OCI-LY7 (cell line): ENCODE data around the gene IQGAP1. TPM values are rescaled to one million over a fixed set of nuclear protein-coding genes. Genes with fewer than 3 reads are reported as not detected.
"Not testable (repeated sequence)": the region's sequence is repeated elsewhere in the genome, so short reads cannot be mapped to it uniquely, and the experiment has no call there.

Source experiments
- BruUV-seq: library from RNA; stranded (reverse); fragments of 400-500 nt; replicated peaks from 2 replicates; lab custom pipeline; 2021; lab: Mats Ljungman, UMichigan
- CTCF ChIA-PET: fragments of 300-600 bp; sonication (Branson Sonifier 250); formaldehyde crosslinking; loops from one replicate; lab custom pipeline; 2022; ENCODE audit warnings: antibody characterized with exemption; ENCODE audit not compliant: unreplicated experiment; lab: Charles Lee
- POLR2A ChIA-PET: fragments of 300-600 bp; sonication (Branson Sonifier 250); formaldehyde crosslinking; loops from one replicate; lab custom pipeline; 2022; ENCODE audit warnings: antibody characterized with exemption; lab: Charles Lee
- DNase-seq: peaks from one replicate; pipeline ENCODE4 v3.0.0-alpha.2; 2015; ENCODE audit warnings: low spot score
- H2AFZ ChIP-seq: fragments of 200-600 bp; sonication (generic), shearing (Covaris generic); 2 replicates; pipeline ENCODE4 v1.6.1; 2014; ENCODE audit warnings: mild to moderate bottlenecking, antibody characterized with exemption, low read length, moderate library complexity
- H3K27ac ChIP-seq: fragments of 200-600 bp; sonication (generic); 2 replicates; pipeline ENCODE4 v1.5.1; 2014; ENCODE audit warnings: mixed run types, low read depth, mild to moderate bottlenecking, moderate library complexity, low read length, inconsistent platforms; ENCODE audit not compliant: poor library complexity, severe bottlenecking
- H3K36me3 ChIP-seq: fragments of 200-600 bp; sonication (generic); 2 replicates; pipeline ENCODE4 v1.6.1; 2014; ENCODE audit warnings: mild to moderate bottlenecking, antibody characterized with exemption, low read length, moderate library complexity, mixed read lengths; ENCODE audit not compliant: insufficient read depth
- H3K4me1 ChIP-seq: fragments of 200-600 bp; sonication (generic); 2 replicates; pipeline ENCODE4 v1.5.1; 2014; ENCODE audit warnings: mild to moderate bottlenecking, low read length; ENCODE audit not compliant: insufficient read depth, poor library complexity, severe bottlenecking
- H3K4me2 ChIP-seq: fragments of 200-600 bp; sonication (generic); 2 replicates; pipeline ENCODE4 v1.6.1; 2014; ENCODE audit warnings: mild to moderate bottlenecking, low read length
- H3K4me3 ChIP-seq: fragments of 200-600 bp; sonication (generic); 2 replicates; pipeline ENCODE4 v1.5.1; 2014; ENCODE audit warnings: mild to moderate bottlenecking, low read depth, low read length; ENCODE audit not compliant: poor library complexity, severe bottlenecking
- H3K79me2 ChIP-seq: fragments of 200-600 bp; sonication (generic); 2 replicates; pipeline ENCODE4 v1.6.1; 2016; ENCODE audit warnings: low read depth, mild to moderate bottlenecking, low read length, moderate library complexity, mixed read lengths; ENCODE audit not compliant: insufficient read depth
- H3K9me2 ChIP-seq: fragments of 200-600 bp; sonication (generic); 2 replicates; pipeline ENCODE4 v1.6.1; 2016; ENCODE audit warnings: mild to moderate bottlenecking, low read length, mixed read lengths; ENCODE audit not compliant: insufficient read depth
- H3K9me3 ChIP-seq: fragments of 200-600 bp; sonication (generic); 2 replicates; pipeline ENCODE4 v1.6.1; 2014; ENCODE audit warnings: mild to moderate bottlenecking, mixed run types, low read length, mixed read lengths
- H4K20me1 ChIP-seq: fragments of 200-600 bp; sonication (generic); 2 replicates; pipeline ENCODE4 v1.6.1; 2014; ENCODE audit warnings: mild to moderate bottlenecking, antibody characterized with exemption, low read length, moderate library complexity, mixed read lengths; ENCODE audit not compliant: insufficient read depth
- CTCF ChIP-seq: fragments of 200-600 bp; sonication (generic); conservative IDR thresholded peaks from 2 replicates; pipeline ENCODE4 v1.5.1; 2014; ENCODE audit warnings: mild to moderate bottlenecking, antibody characterized with exemption, low read length, moderate library complexity, mixed read lengths
- EZH2phosphoT487 ChIP-seq: fragments of 200-600 bp; sonication (generic); IDR thresholded peaks from 2 replicates; pipeline ENCODE4 v1.6.1; 2018; ENCODE audit warnings: low read depth, borderline replicate concordance, mild to moderate bottlenecking, mixed run types, antibody characterized with exemption, low read length, moderate library complexity, mixed read lengths
- intact Hi-C: fragments of 100-400 bp; cut with micrococcal nuclease; formaldehyde crosslinking; loops from one replicate; pipeline ENCODE4 v1.10.0; 2022; ENCODE audit not compliant: unreplicated experiment
- total RNA-seq, 2 experiments: library from RNA; depleted of rRNA in 1 of 2; stranded (reverse); fragments of >200 nt in 1 of 2; shearing (Covaris generic) in 1 of 2; gene quantifications; 2 replicates each; pipeline ENCODE4 v1.2.3, GENCODE V29; 2014 to 2022

The IQGAP1 gene
- total RNA-seq, 2 experiments from 2014 or later = 98.7 to 114 TPM

DNA sequence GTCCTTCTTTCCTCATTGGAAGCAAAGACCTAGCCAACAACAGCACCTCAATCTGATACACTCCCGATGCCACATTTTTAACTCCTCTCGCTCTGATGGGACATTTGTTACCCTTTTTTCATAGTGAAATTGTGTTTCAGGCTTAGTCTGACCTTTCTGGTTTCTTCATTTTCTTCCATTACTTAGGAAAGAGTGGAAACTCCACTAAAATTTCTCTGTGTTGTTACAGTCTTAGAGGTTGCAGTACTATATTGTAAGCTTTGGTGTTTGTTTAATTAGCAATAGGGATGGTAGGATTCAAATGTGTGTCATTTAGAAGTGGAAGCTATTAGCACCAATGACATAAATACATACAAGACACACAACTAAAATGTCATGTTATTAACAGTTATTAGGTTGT is 112.1 kb downstream of the IQGAP1 start:
- ChIA-PET POLR2A (interaction anchor here (0.6 kb wide), 1 partner anchor 103 kb away, joined by 3 read pairs; no protein-coding TSS in a partner anchor), CTCF (interaction anchor here (0.5 kb wide), 1 partner anchor 12 kb away, joined by 3 read pairs; no protein-coding TSS in a partner anchor)
- intact Hi-C loops = no loop called here
- Histone ChIP-seq H4K20me1 (no peaks in the 10 kb centered on the region), H3K4me3 (no peak overlapping the region), H2AFZ (no peak overlapping the region), H3K27ac (no peak overlapping the region), H3K79me2 (no peaks in the 10 kb centered on the region), H3K36me3 (peaks cover 42% of the 10 kb centered on the region), H3K9me2 (no peaks in the 10 kb centered on the region), H3K4me2 (no peak overlapping the region), H3K9me3 (no peaks in the 10 kb centered on the region), H3K4me1 (no peaks in the 10 kb centered on the region)
- TSS peak; percentile 72 for BruUV-seq
- TF ChIP-seq CTCF = no peak
- TF ChIP-seq EZH2phosphoT487 = no peak
- DNase-seq = no peak

DNA sequence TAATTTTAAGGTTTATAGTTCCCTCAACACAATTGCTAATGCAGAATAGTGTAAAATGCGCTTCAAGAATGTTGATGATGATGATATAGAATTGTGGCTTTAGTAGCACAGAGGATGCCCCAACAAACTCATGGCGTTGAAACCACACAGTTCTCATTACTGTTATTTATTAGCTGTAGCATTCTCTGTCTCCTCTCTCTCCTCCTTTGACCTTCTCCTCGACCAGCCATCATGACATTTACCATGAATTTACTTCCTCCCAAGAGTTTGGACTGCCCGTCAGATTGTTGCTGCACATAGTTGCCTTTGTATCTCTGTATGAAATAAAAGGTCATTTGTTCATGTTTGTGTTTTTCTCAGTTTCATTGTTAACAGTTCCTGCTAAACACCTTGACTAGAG is 113.9 kb downstream of the IQGAP1 start:
- Histone ChIP-seq H3K79me2 (no peaks in the 10 kb centered on the region), H3K9me2 (no peaks in the 10 kb centered on the region), H2AFZ (no peak overlapping the region), H3K4me1 (no peaks in the 10 kb centered on the region), H3K27ac (no peak overlapping the region), H3K4me3 (no peak overlapping the region), H3K36me3 (peaks cover 36% of the 10 kb centered on the region), H3K9me3 (no peaks in the 10 kb centered on the region), H4K20me1 (no peaks in the 10 kb centered on the region), H3K4me2 (no peak overlapping the region)
- DNase-seq = no peak
- CTCF ChIA-PET = no interaction called here
- no TSS peak for BruUV-seq
- POLR2A ChIA-PET = interaction anchor here (0.7 to 1.3 kb wide), 2 partner anchors 58 to 176 kb away, joined by 3 read pairs; no protein-coding TSS in a partner anchor
- intact Hi-C loops = no loop called here
- TF ChIP-seq EZH2phosphoT487 (no peak), CTCF (no peak)

DNA sequence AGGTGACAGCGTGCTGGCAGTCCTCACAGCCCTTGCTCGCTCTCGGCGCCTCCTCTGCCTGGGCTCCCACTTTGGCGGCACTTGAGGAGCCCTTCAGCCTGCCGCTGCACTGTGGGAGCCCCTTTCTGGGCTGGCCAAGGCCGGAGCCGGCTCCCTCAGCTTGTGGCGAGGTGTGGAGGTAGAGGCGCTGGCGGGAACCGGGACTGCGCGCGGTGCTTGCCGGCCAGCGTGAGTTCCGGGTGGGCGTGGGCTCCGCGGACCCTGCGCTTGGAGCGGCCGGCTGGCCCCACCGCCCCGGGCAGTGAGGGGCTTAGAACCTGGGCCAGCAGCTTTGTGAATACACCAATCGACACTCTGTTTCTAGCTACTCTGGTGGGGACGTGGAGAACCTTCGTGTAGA is 122.7 kb downstream of the IQGAP1 start:
- CTCF ChIA-PET, H3K36me3 ChIP-seq, intact Hi-C loops, H3K27ac ChIP-seq, H2AFZ ChIP-seq, BruUV-seq, DNase-seq, H3K9me3 ChIP-seq, H3K4me3 ChIP-seq, H4K20me1 ChIP-seq, H3K79me2 ChIP-seq, POLR2A ChIA-PET, H3K4me2 ChIP-seq, H3K9me2 ChIP-seq, H3K4me1 ChIP-seq: not testable (repeated sequence)

DNA sequence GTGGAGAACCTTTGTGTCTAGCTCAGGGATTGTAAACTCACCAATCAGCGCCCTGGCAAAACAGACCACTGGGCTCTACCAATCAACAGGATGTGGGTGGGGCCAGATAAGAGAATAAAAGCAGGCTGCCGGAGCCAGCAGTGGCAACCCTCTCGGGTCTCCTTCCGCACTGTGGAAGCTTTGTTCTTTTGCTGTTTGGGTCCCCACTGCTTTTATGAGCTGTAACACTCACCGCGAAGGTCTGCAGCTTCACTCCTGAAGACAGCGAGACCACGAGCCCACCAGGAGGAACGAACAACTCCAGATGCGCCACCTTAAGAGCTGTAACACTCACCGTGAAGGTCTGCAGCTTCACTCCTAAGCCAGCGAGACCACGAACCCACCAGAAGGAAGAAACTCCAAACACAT is 123.2 kb downstream of the IQGAP1 start:
- BruUV-seq, H4K20me1 ChIP-seq, CTCF ChIA-PET, H3K9me3 ChIP-seq, H2AFZ ChIP-seq, H3K4me1 ChIP-seq, intact Hi-C loops, H3K9me2 ChIP-seq, H3K4me3 ChIP-seq, H3K4me2 ChIP-seq, DNase-seq, H3K36me3 ChIP-seq, H3K27ac ChIP-seq, H3K79me2 ChIP-seq: not testable (repeated sequence)
- POLR2A ChIA-PET = interaction anchor here (0.7 to 1.9 kb wide), 2 partner anchors 13 to 44 kb away, joined by 3 to 7 read pairs; no protein-coding TSS in a partner anchor
